Neural progenitor cell (in vitro differentiated cells): ENCODE measurements around the gene NALF2. TPM values are rescaled to one million over a fixed set of nuclear protein-coding genes. Genes with fewer than 3 reads are reported as not detected.

Experiments
- DNase-seq: peaks from one replicate; pipeline ENCODE4 v3.0.0-alpha.2; 2016; ENCODE audit warnings: low spot score
- H2AFZ ChIP-seq: fragments of 200-600 bp; sonication (generic); replicated peaks from 2 replicates; pipeline ENCODE4 v1.6.1; 2016; ENCODE audit warnings: antibody characterized with exemption
- H3F3A ChIP-seq: fragments of 200-600 bp; sonication (generic); 2 replicates; pipeline ENCODE4 v1.6.1; 2016; ENCODE audit warnings: antibody characterized with exemption, low read depth
- H3K27ac ChIP-seq: fragments of 200-600 bp; sonication (generic); 2 replicates; pipeline ENCODE4 v1.5.1; 2016; ENCODE audit warnings: mild to moderate bottlenecking
- H3K27me3 ChIP-seq: fragments of 200-600 bp; sonication (generic); 2 replicates; pipeline ENCODE4 v1.6.1; 2016; ENCODE audit warnings: mild to moderate bottlenecking, moderate library complexity
- H3K36me3 ChIP-seq: fragments of 200-600 bp; sonication (generic); 2 replicates; pipeline ENCODE4 v1.5.1; 2016
- H3K4me1 ChIP-seq: fragments of 200-600 bp; sonication (generic); 2 replicates; pipeline ENCODE4 v1.6.1; 2016; ENCODE audit warnings: mixed run types
- H3K4me2 ChIP-seq: fragments of 200-600 bp; sonication (generic); 2 replicates; pipeline ENCODE4 v1.6.1; 2016
- H3K4me3 ChIP-seq: fragments of 200-600 bp; sonication (generic); 2 replicates; pipeline ENCODE4 v1.5.1; 2016
- H3K79me2 ChIP-seq: fragments of 200-600 bp; sonication (generic); 2 replicates; pipeline ENCODE4 v1.6.1; 2016; ENCODE audit warnings: low read depth
- H3K9ac ChIP-seq: fragments of 200-600 bp; sonication (generic); 2 replicates; pipeline ENCODE4 v1.6.1; 2016
- H3K9me3 ChIP-seq: fragments of 200-600 bp; sonication (generic); 2 replicates; pipeline ENCODE4 v1.5.1; 2016; ENCODE audit warnings: low read depth
- H4K20me1 ChIP-seq: fragments of 200-600 bp; sonication (generic); 2 replicates; pipeline ENCODE4 v1.6.1; 2016; ENCODE audit warnings: low read depth
- H3K27ac Mint-ChIP-seq: 3 replicates; pipeline ENCODE4 v1.8.0; 2021; ENCODE audit warnings: mixed read lengths
- H3K27me3 Mint-ChIP-seq: 2 replicates; pipeline ENCODE4 v1.8.0; 2022; ENCODE audit warnings: low read depth, mild to moderate bottlenecking, inconsistent platforms, moderate library complexity, mixed read lengths; ENCODE audit not compliant: insufficient read depth
- H3K36me3 Mint-ChIP-seq: 3 replicates; pipeline ENCODE4 v1.8.0; 2021; ENCODE audit warnings: mixed read lengths
- H3K4me1 Mint-ChIP-seq: 3 replicates; pipeline ENCODE4 v1.8.0; 2021; ENCODE audit warnings: mixed read lengths
- H3K4me3 Mint-ChIP-seq: 3 replicates; pipeline ENCODE4 v1.8.0; 2021; ENCODE audit warnings: mild to moderate bottlenecking, moderate library complexity, mixed read lengths
- H3K9me3 Mint-ChIP-seq: 3 replicates; pipeline ENCODE4 v1.8.0; 2020; ENCODE audit warnings: mixed read lengths
- EZH2 ChIP-seq: fragments of 200-600 bp; sonication (generic); IDR thresholded peaks from 2 replicates; pipeline ENCODE4 v1.6.1; 2017; ENCODE audit warnings: antibody characterized with exemption, mild to moderate bottlenecking, moderate library complexity
- EZH2phosphoT487 ChIP-seq: fragments of 200-600 bp; sonication (generic); IDR thresholded peaks from 2 replicates; pipeline ENCODE4 v1.6.1; 2017; ENCODE audit warnings: antibody characterized with exemption
- total RNA-seq: library from RNA; depleted of rRNA; stranded (reverse); fragments of >200 nt; gene quantifications from 2 replicates; pipeline ENCODE4 v1.2.3, GENCODE V29; 2015; ENCODE audit warnings: low replicate concordance
- TF ChIP-seq, protein P1 (sequence below): fragments of 200-600 bp; sonication (generic); IDR thresholded peaks from 2 replicates; pipeline ENCODE4 v1.5.1; 2017; ENCODE audit warnings: antibody characterized with exemption, mild to moderate bottlenecking

NALF2 gene
- total RNA-seq, 1 donor from 2014 or later: 1.6 TPM

DNA sequence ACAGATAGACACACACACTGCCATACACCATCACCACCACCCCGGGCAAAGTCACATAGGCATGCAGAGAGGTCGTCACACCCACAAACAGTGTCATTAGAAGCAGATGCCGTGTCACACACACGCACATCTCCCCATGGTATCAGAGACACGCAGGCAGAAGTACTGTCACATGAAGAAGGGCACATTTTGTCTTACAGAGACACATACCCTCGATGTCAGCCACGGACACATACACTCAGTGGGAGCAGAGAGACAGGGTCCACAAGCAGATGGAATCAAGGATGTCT lies 3.3 kb downstream of the NALF2 start:
- Mint-ChIP-seq H3K9me3 (peaks cover 8% of the 10 kb centered on the region), H3K27ac (no peak overlapping the region), H3K36me3 (no peaks in the 10 kb centered on the region), H3K27me3 (peaks cover 12% of the 10 kb centered on the region), H3K4me1 (peaks cover 14% of the 10 kb centered on the region), H3K4me3 (peak overlapping the region; percentile 30)
- H3F3A ChIP-seq: peaks cover 13% of the 10 kb centered on the region
- no peak overlapping the region for H2AFZ ChIP-seq
- no peak overlapping the region for H3K27ac ChIP-seq
- no peaks in the 10 kb centered on the region for H3K4me1 ChIP-seq
- TF ChIP-seq EZH2 (no peak), EZH2phosphoT487 (no peak)
- TF ChIP-seq, protein P1, sequence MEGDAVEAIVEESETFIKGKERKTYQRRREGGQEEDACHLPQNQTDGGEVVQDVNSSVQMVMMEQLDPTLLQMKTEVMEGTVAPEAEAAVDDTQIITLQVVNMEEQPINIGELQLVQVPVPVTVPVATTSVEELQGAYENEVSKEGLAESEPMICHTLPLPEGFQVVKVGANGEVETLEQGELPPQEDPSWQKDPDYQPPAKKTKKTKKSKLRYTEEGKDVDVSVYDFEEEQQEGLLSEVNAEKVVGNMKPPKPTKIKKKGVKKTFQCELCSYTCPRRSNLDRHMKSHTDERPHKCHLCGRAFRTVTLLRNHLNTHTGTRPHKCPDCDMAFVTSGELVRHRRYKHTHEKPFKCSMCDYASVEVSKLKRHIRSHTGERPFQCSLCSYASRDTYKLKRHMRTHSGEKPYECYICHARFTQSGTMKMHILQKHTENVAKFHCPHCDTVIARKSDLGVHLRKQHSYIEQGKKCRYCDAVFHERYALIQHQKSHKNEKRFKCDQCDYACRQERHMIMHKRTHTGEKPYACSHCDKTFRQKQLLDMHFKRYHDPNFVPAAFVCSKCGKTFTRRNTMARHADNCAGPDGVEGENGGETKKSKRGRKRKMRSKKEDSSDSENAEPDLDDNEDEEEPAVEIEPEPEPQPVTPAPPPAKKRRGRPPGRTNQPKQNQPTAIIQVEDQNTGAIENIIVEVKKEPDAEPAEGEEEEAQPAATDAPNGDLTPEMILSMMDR: no peak
- H3K36me3 ChIP-seq: no peaks in the 10 kb centered on the region
- H3K4me3 ChIP-seq: no peak overlapping the region
- no peak overlapping the region for H3K9ac ChIP-seq
- H3K9me3 ChIP-seq: no peaks in the 10 kb centered on the region
- H3K79me2 ChIP-seq: no peaks in the 10 kb centered on the region
- H4K20me1 ChIP-seq: peaks cover 15% of the 10 kb centered on the region
- no peak overlapping the region for H3K4me2 ChIP-seq
- peaks cover 27% of the 10 kb centered on the region for H3K27me3 ChIP-seq
- no peak for DNase-seq

DNA sequence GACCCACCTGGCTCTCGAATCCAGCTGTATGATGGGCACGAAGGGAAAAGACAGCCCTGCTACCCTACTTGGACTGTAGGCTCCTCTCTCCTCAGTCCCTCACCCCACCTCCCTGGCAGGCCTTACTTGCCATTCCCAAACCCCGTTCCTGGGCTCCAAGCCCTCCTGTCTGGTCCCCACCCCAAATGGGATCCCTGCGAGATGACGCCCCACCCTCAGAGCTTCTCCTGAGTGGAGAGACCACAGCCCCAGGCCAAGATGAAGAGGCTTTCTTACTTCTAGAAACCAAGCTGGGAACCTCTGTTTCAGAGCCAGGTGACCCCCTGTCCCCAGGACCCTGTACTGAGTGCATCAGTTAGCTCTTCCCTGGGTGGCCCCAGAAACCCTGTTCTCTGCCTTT lies 4.5 kb downstream of the NALF2 start:
- Histone ChIP-seq H3K36me3 (no peaks in the 10 kb centered on the region), H3K79me2 (no peaks in the 10 kb centered on the region), H3K4me2 (no peak overlapping the region), H3K9ac (no peak overlapping the region), H4K20me1 (peaks cover 15% of the 10 kb centered on the region), H3F3A (peaks cover 8% of the 10 kb centered on the region), H3K4me1 (no peaks in the 10 kb centered on the region), H3K9me3 (no peaks in the 10 kb centered on the region), H3K27me3 (peaks cover 27% of the 10 kb centered on the region), H3K4me3 (no peak overlapping the region), H3K27ac (no peak overlapping the region), H2AFZ (no peak overlapping the region)
- Mint-ChIP-seq H3K36me3 (no peaks in the 10 kb centered on the region), H3K9me3 (peaks cover 4% of the 10 kb centered on the region), H3K27ac (peak overlapping the region; percentile 11), H3K4me3 (no peak overlapping the region), H3K4me1 (peaks cover 11% of the 10 kb centered on the region), H3K27me3 (peaks cover 12% of the 10 kb centered on the region)
- TF ChIP-seq EZH2 (no peak), EZH2phosphoT487 (no peak)
- TF ChIP-seq, protein P1: no peak
- DNase-seq: no peak

DNA sequence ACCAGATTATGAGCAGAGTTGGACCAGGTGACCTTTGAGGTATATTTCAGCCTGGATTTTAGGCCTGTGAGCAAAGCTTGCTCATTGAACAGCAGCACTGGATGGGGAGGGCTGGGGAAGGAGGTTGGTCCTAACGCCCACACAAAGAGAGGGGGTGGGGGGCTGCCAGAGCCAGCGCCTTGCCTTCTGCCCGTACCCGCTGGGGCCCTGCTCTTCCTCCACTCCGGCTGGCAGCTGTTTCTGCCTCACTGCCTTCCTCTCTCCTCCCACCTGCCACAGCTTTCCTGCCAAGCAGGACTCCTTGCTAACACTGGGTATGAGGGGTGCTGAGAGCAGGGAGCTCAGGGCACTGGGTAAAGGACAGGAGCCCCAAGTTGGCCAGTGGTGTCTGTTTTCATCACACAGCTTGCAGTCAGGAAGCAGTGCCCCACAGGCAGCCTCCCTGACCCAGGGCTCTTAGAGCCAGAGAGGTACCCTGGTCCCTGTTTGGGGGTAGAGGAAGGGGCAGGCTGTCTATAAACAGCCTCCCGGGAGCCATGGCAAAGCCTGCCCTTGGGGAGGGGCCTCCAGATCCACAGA lies 6.1 kb downstream of the NALF2 start:
- H3K36me3 Mint-ChIP-seq: no peaks in the 10 kb centered on the region
- H3K9me3 Mint-ChIP-seq: peaks cover 4% of the 10 kb centered on the region
- Histone ChIP-seq H3K9me3 (no peaks in the 10 kb centered on the region), H3K4me3 (no peak overlapping the region), H3K36me3 (no peaks in the 10 kb centered on the region), H3K79me2 (no peaks in the 10 kb centered on the region), H3K27ac (no peak overlapping the region), H3K27me3 (peaks cover 24% of the 10 kb centered on the region), H4K20me1 (peaks cover 15% of the 10 kb centered on the region), H3K4me1 (no peaks in the 10 kb centered on the region), H3K9ac (no peak overlapping the region), H2AFZ (no peak overlapping the region), H3K4me2 (no peak overlapping the region), H3F3A (no peaks in the 10 kb centered on the region)
- no peak for DNase-seq
- H3K4me1 Mint-ChIP-seq: peaks cover 11% of the 10 kb centered on the region
- peaks cover 12% of the 10 kb centered on the region for H3K27me3 Mint-ChIP-seq
- TF ChIP-seq, protein P1: no peak
- TF ChIP-seq EZH2 (no peak), EZH2phosphoT487 (no peak)
- no peak overlapping the region for H3K4me3 Mint-ChIP-seq
- no peak overlapping the region for H3K27ac Mint-ChIP-seq
